Measurements from ENCODE around the gene ZFPM1.
A peak's percentile ranks its signal among the peaks of the same experiment; 100 is the strongest.

The ZFPM1 gene

GRCh38 chr16:88539261-88539651, 86.2 kb downstream of the ZFPM1 start:
- DNase-seq (ENCODE audit: low read depth): no peak

DNA sequence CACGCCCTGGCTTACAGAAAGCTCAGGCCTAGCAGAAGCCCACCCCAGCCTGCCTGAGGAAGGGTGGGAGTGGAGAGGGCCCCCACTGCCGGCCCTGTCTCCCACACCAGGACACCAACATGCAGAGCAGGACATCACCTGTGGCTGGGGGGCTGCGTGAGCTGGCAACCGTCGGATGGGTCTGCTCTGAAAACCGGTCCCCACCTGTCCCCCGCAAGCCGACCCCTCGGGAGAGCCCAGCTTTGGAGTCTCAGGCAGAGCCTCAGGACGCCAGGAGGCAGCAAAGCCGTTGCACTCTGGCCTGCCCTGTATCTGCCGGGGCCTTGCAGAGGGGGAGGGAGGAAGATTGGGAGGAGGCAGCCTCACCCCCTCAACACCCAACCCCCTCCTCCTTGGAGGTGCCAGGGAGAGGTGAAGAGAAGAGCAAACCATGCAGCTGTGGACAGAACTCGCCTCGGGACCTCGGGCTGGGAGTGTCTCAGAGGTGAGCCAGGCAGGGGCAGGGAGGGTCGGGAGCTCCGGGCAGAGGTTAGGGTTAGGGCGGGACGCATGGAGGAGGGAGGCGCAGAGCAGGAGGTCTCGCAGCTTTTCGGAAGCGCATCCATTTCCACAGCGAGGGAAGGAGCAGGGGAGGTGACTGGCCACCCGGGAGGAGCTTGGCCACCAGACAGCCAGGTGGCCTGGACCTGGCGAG, 86.7 kb downstream of the ZFPM1 start:
- no peak for DNase-seq (ENCODE audit: low read depth)

DNA sequence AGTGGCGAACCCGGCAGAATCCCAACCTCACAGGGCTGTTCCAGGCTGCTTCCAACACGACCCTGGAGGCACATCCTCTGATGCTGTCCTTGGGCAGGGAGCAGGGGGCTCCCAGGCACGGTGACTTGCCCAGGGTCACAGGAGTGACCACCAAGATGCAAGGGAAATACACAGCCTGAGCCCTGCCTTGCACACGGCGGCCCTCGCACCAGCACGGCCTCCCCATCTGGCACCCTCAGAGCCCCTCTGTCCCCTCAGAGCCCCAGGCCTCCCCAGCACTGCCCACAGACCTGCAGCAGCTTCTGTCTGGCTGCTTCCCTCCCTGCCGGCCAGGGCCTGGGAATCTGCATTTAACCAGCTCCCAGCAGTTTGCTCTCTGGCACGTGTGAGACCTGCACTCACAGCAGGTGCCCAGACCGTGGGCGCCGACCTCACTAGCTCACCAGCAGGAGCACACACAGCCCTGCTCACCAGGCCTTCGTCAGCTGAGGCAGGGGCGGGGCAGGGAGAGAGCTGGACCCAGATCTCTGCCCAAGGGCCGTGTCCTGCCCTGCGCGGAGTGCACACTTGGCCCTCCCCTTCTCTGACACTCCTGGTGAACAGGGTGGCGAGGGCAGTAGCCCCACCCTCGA, 87.4 kb downstream of the ZFPM1 start:
- no peak for DNase-seq (ENCODE audit: low read depth)

- DNase-seq (ENCODE audit: low read depth): no peak
Measured at GRCh38 chr16:88541831-88542616, 88.9 kb downstream of the ZFPM1 start.

- no peak for DNase-seq (ENCODE audit: low read depth)
Measured at GRCh38 chr16:88543230-88543813, 90.2 kb downstream of the ZFPM1 start.

DNA sequence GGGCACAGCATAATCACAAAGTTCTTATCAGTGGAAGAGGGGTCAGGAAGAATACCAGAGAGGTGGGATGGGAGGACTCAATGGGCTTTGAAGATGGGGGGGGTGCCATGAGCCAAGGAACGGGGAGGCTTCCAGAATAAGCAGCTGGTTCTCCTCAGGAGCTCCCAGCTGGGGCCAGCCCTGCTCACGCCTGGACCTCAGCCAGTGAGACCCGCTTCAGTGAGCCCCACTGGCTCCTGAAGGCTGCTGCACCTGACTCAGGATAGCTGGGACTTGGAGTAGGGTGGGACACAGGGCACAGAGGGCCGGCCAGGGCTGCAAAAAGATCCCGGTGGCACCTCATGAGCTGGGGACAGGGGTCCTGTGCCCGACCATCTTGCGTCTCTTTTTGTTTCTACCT, 92.7 kb downstream of the ZFPM1 start:
- DNase-seq (ENCODE audit: low read depth): no peak

DNA sequence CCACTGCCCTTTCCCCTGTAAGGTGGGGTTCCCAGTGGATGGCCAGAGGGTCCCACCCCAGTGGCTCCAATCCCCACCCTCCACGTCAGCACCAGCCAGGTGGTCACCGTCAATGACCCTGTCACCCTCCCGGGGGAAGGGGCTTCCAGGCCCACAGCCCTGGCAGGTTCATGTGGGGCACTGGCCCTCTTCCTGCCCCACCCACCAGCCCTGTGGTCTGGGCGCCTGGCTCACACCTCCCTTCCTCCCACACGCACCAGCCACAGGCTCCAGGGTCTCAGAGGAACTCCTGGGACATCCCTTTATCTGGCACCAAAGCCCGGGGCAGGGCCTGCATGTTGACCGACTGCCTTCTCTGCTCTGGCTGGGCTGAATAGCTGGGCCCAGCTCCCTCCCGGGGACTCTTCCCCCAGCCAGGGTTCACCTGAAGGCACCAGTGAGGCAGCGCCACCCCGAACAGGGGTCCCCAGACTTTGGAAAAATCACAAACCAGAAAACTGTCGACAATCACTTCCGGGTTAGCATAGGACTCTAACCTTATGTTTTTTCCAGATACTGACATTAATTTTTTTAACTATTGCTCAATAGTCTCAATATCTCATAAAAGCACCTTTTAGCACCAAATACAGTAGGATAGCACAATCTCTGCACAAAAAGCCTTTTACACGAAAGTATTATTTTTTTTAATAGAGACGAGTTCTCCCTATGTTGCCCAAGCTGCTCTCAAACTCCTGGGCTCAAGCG, 95.2 kb downstream of the ZFPM1 start:
- DNase-seq (ENCODE audit: low read depth): no peak

DNA sequence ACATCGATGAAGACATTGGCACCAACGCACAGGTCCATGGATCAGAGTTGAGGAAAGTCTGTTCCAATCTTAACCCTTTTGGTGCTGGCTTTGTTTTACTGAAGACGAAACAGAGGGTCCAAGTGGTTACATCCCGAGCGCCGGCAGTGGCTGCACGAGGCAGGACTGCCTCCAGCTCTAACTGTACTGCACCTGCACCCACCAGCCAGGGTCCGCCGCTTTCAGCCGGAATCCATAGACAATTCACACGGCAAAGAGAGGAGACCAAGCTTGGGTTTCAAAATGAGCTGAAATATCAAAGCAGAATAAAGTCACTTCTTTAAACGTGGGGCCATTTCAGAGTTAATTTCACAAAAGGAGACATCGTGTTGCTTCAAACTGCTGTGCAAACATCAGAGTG, 95.9 kb downstream of the ZFPM1 start:
- DNase-seq (ENCODE audit: low read depth): no peak

- DNase-seq (ENCODE audit: low read depth): no peak
Measured at GRCh38 chr16:88549671-88550245, 96.7 kb downstream of the ZFPM1 start.

DNA sequence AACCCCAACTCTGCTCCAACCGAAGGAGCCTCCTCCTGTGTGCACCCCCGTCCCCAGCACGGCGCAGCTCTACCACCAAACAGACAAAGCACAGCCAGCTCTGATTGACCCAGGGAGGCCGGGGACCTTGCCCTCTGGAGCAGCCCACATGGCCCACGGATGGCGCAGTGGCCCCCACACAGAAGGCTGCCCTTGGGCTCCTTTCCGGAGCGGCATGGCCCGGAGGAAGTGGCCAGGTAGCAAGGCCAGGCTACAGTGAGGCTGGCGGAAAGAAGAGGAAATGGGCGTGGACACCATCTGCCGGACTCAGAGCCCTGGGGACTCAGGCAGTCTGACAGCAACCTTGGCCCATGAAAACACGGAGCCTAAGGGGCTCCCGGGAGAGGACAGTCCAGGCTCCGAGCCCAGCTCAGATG, 97.2 kb downstream of the ZFPM1 start:
- DNase-seq (ENCODE audit: low read depth): no peak

- no peak for DNase-seq (ENCODE audit: low read depth)
Measured at GRCh38 chr16:88552166-88552565, 99.1 kb downstream of the ZFPM1 start.

- no peak for DNase-seq (ENCODE audit: low read depth)
Measured at GRCh38 chr16:88552815-88553214, 99.7 kb downstream of the ZFPM1 start.

DNA sequence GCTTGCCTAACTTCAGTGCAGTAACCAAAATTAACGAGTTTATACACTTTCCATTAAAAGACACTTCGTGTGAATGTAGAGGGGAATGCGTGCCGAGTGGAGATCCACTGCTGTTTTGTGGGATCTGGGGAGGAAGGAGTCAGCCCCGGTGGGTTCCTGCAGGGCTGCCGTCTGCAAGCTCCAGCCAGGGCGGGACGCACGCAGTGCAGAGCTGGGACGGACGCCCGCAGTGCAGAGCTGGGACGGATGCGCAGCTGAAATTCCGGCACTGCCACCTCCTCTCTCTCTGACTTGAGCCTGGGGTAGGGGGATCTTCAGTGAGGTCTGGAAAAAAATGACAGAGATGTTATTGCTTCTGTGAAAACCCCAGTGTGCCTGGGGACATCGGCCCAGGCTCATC, 100.7 kb downstream of the ZFPM1 start:
- DNase-seq (ENCODE audit: low read depth): no peak

DNA sequence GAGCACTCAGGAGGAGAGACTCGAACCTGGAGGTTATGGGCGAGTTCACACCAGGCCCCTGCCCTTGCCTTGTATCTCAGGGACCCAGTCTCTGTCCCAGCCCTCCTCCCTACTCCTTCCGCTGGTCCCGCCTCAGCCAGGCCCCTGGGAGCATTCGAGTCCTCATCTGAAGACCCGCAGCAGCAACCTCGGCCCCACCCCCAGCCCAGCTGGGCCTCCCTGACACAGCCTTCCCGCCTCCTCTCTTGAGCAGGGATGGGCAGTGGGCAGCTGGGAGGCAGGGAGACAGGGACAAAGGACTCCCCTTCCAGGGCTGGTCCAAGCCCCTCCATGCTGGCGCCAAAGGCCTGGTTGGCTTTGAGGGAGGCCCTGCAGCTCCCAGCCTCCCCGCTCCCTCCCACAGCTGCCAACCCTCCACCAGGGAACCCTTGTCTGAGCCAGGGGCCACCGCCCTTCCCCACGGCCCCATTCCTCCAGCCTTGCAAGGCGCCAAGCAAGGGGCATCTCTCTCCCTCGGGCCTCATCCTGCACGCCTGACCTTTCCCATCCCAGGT, 101.7 kb downstream of the ZFPM1 start:
- no peak for DNase-seq (ENCODE audit: low read depth)

GRCh38 chr16:88556294-88556988, 103.4 kb downstream of the ZFPM1 start:
- DNase-seq (ENCODE audit: low read depth): no peak

GRCh38 chr16:88558457-88559442, 105.7 kb downstream of the ZFPM1 start:
- DNase-seq (ENCODE audit: low read depth): no peak

- DNase-seq (ENCODE audit: low read depth): no peak
Measured at GRCh38 chr16:88560714-88561484, 107.8 kb downstream of the ZFPM1 start.

- peak; percentile 25 for DNase-seq (ENCODE audit: low read depth)
Measured at GRCh38 chr16:88561485-88562359, 108.6 kb downstream of the ZFPM1 start.

Data from stromal cell of bone marrow (primary cell).